Stimulated activated CD4-positive, alpha-beta T cell treated with anti-CD3 and anti-CD28 coated beads, TNF-alpha, amount 100 ng/mL, for 1 hour (primary cell): Measurements from ENCODE around the gene TTLL12.

ENCODE experiments used
- DNase-seq, 3 donors: peaks; one replicate each; pipeline ENCODE4 v3.0.0-alpha.2; 2020; ENCODE audit warnings: low read depth in 3 of 3, low spot score in 1 of 3

The TTLL12 gene

DNA sequence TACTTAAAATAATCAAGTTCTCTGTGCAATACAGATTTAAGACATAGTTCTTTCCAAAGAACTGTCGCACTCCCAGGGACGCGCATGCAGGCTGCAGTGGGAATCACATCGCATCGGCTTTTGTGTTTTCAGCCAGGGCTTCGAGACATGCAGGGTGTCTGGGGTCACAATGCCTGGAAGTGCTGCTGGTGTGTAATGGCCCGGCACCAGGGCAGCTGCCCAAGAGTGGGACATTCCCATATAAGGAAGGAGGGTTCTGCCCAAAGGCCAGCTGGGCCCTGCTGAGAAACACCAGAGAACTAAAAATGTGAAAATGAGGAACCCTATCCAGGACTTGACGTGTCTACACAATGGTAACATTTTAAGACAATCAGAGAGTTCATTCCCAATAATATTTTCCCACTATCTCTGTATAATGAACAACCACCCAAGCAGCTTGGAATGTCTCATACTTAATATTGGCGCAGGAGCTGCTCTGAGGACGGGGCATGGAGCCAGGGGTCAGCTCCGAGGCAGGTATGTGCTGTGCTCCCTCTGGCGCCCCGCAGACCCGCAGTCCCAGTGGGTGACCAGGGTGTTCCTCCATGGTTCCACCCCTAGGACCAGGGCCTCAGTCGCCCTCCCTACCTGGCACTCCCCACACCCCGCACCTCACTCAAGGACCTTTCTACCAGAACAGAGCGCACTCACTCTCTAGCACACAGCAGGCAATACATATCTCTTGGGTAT lies 55.0 kb downstream of the TTLL12 start:
- DNase-seq: no peak

DNA sequence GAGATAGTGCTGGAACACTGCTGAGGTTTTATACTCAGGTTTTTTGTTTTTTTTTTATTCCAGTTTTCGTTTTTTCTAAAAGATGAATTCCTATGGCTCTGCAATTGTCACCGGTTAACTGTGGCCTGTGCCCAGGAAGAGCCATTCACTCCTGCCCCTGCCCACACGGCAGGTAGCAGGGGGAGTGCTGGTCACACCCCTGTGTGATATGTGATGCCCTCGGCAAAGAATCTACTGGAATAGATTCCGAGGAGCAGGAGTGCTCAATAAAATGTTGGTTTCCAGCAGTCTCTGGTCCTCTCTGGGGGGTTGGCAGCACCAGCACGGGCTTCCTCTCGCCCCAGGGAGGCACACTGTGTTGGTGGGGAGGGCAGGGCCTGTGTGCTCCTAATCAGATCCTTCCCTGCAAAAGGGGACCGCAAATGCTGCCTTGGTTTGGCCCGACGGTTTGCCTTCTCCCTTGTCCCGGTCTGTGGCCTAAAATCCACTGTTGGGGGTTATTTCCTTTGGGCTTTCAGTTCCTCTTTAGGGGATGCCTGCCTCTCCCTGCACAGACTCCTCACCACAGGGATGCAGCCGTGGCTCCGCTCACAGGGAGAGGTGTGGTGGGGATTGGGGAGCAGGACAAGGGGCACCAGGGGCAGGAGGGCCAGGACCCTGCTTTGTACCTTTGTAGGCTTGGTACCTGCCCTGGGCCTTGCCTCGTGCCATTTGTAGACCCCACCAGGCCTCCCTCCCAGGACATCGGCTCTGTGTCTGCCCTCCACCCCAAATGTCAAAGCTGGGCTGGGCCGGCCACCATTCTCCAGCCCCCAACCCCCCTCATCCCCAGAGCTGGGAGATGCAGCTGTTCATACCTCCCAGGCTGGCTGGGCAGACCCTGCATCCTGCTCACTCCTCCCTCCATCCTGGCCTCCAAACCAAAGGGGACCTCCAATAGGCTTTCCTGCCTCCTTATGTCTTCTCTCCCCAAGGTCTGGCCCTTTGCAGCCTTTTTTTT lies 57.2 kb downstream of the TTLL12 start:
- no peak for DNase-seq

DNA sequence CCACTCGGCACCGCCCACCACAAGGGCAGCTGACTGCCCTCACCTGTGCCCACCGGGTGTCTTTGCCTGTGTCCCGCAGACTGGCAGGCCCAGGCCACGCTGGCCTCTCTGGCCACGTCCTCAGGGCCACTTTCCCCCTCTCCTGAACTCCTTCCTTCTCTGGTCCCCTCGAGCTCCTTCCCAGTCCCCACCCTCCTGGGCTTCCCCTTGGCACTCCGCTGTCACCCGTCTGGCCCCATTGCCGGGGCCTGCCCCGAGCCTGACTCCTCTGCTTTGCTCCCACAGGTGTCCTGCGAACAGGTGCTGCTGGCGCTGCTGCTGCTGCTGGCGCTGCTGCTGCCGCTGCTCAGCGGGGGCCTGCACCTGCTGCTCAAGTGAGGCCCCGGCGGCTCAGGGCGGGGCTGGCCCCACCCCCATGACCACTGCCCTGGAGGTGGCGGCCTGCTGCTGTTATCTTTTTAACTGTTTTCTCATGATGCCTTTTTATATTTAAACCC lies 58.0 kb downstream of the TTLL12 start:
- no peak for DNase-seq

DNA sequence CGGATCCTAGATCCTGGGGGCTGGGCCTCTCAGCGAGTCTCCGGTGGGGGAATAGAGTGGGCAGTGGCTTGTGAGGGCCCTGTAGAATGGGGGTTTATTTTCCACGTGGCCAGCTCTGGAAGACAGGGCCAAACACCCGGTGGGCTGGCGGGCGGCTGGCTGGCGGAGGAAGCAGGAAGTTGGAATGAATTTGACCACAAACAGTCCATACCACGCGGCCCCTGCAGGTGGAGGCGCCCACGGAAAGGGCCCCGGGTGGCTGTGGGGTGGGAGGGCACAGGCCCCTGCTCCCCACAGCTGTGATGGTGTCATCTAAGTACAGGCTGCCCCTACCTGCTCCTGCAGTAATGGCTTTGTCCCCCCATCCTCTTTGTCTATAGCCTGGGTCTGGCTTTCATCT lies 58.8 kb downstream of the TTLL12 start:
- DNase-seq: no peak

DNA sequence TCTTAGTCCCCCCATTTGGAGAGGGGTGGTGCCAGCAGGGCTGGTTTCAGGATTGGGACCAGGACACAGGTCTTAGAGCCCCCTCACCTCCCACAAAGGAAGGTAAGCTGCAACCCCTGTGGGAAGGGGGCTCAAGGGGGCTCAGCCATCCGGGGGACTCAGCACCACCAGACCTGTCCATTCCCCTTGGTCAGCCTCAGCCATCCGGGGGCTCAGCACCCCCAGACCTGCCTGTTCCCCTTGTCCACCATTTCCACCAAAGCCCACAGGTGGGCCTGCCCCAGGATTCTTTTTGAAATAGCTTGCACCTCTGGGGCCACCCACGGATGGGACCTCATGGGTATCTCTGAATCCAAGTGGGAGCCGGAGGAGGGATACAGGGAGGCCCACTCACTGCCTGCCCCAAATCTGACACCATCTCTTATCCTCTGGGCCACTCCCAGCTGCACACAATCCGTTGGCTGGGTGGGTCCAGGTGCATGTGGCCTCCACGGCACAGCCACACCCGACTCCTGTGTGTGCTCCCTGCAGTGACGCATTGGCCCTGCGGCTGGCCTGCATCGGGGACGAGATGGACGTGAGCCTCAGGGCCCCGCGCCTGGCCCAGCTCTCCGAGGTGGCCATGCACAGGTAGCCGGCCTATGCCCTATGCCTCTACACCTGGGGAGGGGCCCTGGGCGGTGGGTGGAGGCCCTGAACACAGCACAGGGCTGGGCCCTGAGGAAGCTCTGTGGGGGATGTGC lies 59.6 kb downstream of the TTLL12 start:
- no peak for DNase-seq

DNA sequence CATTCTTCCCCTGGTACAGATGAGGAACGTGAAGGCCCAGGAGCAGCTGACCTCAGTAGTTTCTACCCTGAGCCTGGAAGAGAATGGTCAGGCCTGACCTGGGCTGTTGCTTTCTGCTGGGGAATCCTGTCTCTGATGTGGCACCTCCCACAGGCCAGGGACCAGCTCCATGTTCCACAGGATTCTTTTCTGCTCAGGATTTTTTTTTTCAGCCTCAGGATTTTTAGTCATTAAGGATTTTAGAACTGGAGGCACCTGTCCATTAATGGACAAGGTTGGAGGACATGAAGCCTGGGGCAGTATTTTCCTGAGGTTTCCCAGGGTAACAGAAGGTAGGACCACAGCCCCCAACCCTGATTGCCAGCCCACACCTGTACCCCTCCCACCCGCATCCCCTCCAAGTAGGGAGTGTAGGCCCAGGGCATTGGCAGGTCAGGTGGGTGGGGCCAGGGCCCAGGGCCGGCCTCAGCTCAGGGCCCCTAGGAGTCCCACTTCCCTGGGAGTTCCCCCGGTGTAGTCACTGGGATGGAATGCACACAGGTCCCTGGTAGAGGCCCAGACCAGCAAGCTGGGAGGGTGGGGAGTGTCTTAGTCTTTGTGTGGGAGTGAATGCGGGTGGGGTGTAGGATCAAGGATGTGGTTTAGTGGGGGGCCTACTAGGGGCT lies 60.3 kb downstream of the TTLL12 start:
- no peak for DNase-seq

DNA sequence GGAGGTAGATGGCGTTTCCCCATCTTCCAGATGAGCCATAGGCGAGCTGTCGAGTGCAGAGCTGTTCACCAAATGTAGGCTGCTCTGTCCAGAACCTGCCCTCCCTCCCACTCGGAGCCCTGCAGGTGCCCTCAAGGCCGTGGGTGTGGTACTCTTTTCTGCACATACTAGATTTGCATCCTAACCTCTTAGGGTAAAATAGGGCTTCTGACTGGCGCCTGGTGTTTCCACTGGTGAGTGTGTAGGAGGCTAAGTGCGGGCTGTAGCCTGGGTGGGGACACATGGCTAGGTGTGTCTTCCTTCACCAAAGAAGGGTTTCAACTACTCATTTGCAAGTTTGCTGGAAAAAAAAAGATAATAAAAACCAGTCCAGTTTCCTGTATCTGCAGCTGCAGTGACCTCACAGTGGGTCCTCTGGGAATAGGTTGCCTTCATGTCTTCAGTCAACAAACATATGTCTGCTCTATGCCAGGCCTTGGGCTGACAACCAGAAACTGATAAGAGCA lies 67.9 kb downstream of the TTLL12 start:
- DNase-seq: no peak

DNA sequence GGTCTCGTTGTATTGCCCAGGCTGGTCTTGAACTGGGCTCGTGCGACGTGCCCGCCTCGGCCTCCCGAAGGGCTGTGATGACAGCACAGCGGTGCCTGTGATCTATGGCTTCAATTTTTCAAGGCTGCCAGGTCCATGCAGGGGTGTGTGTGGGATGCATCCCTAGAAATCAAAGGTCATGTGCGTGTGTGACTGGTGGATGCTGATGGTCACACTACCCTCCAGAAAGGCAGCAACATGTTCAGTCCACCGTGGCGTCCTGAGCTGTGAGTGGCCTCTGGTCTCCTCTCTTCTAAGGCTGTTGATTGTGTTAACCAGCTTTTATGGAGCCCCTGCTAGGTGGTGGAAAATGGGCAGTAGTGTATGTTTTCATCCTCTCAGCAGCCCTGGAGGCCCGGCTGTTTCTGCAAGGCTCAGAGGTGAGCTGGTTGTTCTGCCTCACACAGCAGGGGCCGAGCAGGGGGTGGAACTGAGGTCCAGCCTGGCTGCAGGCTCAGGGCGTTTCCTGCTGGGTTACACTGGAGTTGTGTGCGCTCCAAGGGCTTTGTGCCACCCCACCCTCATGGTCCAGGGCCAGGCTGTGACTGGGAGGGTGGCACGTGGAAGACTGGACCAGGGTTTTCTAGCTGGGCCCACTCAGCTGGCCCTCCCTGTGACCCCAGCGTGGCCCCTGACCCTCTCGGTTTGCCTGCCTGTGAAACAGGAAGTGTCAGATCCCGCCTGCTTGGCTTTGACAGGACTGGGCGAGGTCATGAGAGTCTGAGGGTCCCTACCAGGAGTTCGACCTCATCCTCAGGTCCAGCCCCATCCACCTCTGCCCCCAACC lies 68.7 kb downstream of the TTLL12 start:
- DNase-seq: no peak

DNA sequence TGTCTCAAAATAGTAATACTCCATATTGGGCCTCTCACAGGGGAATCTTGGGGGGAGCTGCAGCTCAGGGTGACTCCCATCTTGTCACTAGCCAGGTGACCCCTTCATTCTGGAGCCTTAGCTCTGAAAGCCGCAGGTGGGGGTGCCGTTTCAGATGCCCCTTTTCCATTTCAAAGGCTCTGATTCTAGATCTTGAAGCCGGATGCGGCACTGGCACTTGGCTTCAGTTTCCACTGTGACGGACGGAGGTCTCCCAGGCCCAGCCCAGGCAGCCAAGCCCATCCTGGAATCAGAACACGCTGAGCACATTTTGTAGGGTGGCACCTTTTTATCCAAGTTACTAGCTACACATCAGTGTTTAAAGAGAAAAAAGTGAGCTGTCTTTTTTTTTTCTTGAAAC lies 70.0 kb downstream of the TTLL12 start:
- DNase-seq: no peak
